HEK293T (cell line): Measurements from ENCODE around the gene FBXO8.

Experiments
- CTCF ChIA-PET: fragments of 350-600 bp; formaldehyde crosslinking; extraction: SDS; loops from one replicate; lab custom pipeline; 2021; ENCODE audit warnings: antibody characterized with exemption, inconsistent platforms; lab: Yijun Ruan, JAX
- POLR2A ChIA-PET: fragments of 350-600 bp; formaldehyde crosslinking; extraction: SDS; loops from one replicate; lab custom pipeline; 2020; ENCODE audit warnings: antibody characterized with exemption, inconsistent platforms; lab: Yijun Ruan, JAX
- DNase-seq: peaks from one replicate; pipeline ENCODE4 v3.0.0; 2012; ENCODE audit warnings: mixed read lengths; ENCODE audit errors: extremely low spot score
- ARNT ChIP-seq: fragments of 450-650 bp; IDR thresholded peaks from 2 replicates; pipeline ENCODE4 v1.6.1; 2017; ENCODE audit warnings: mild to moderate bottlenecking
- BHLHE40 ChIP-seq: fragments of 450-650 bp; IDR thresholded peaks from 2 replicates; pipeline ENCODE4 v1.6.1; 2016; ENCODE audit warnings: mild to moderate bottlenecking, moderate library complexity, borderline replicate concordance
- CTBP1 ChIP-seq: fragments of 450-650 bp; IDR thresholded peaks from 2 replicates; pipeline ENCODE4 v1.6.1; 2016; ENCODE audit warnings: borderline replicate concordance
- ELF4 ChIP-seq: fragments of 450-650 bp; IDR thresholded peaks from 2 replicates; pipeline ENCODE4 v1.6.1; 2017; ENCODE audit warnings: antibody characterized with exemption
- FOXA1 ChIP-seq: fragments of 450-650 bp; IDR thresholded peaks from 2 replicates; pipeline ENCODE4 v1.6.1; 2016; ENCODE audit warnings: mild to moderate bottlenecking
- FOXK2 ChIP-seq: fragments of 450-650 bp; IDR thresholded peaks from 2 replicates; pipeline ENCODE4 v1.6.1; 2016; ENCODE audit warnings: mild to moderate bottlenecking
- FOXM1 ChIP-seq: fragments of 450-650 bp; IDR thresholded peaks from 2 replicates; pipeline ENCODE4 v1.6.1; 2017; ENCODE audit warnings: mild to moderate bottlenecking, borderline replicate concordance
- HDGF ChIP-seq: fragments of 450-650 bp; IDR thresholded peaks from 2 replicates; pipeline ENCODE4 v1.6.1; 2017; ENCODE audit warnings: antibody characterized with exemption, borderline replicate concordance
- L3MBTL2 ChIP-seq: fragments of 450-650 bp; conservative IDR thresholded peaks from 2 replicates; pipeline ENCODE4 v1.6.1; 2016; ENCODE audit warnings: mild to moderate bottlenecking
- LEF1 ChIP-seq: fragments of 450-650 bp; IDR thresholded peaks from 2 replicates; pipeline ENCODE4 v1.6.1; 2017; ENCODE audit warnings: mild to moderate bottlenecking, borderline replicate concordance
- NFRKB ChIP-seq: fragments of 450-650 bp; IDR thresholded peaks from 2 replicates; pipeline ENCODE4 v1.6.1; 2016; ENCODE audit warnings: mild to moderate bottlenecking, moderate library complexity
- SUZ12 ChIP-seq: fragments of 450-650 bp; IDR thresholded peaks from 2 replicates; pipeline ENCODE4 v1.6.1; 2016; ENCODE audit warnings: mild to moderate bottlenecking
- TARDBP ChIP-seq: fragments of 450-650 bp; IDR thresholded peaks from 2 replicates; pipeline ENCODE4 v1.6.1; 2016
- ZNF384 ChIP-seq: fragments of 450-650 bp; IDR thresholded peaks from 2 replicates; pipeline ENCODE4 v1.6.1; 2016
- TF ChIP-seq, protein P1 (sequence below): fragments of 450-650 bp; IDR thresholded peaks from 2 replicates; pipeline ENCODE4 v1.6.1; 2016

Gene FBXO8

DNA sequence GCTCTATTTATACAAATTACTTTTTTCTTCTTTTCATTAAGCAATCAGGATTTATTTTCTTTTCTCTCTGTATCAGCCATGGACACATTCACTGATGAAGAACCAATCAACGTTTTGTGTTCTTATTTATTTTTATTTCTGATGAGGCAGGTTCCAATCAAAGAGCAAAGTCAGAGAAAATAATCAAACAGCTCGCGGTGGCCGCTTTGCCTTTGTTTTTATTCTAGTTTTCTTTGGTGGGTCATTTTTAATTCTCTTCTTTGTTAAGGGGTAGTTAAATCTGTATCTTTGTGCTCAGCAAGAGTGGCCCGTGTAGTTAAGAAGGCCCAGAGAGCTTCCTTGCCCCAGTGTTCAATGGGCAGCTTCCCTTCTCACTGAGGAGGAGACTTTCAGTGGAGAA lies 71.4 kb downstream of the FBXO8 start:
- no peak for DNase-seq
- ChIA-PET POLR2A (interaction anchor here (0.8 kb wide), 1 partner anchor 74 kb away, joined by 3 read pairs; no protein-coding TSS in a partner anchor), CTCF (interaction anchor here (0.6 kb wide), 1 partner anchor 237 kb away, joined by 4 read pairs; no protein-coding TSS in a partner anchor)
- TF ChIP-seq CTBP1 (no peak), SUZ12 (no peak), TARDBP (no peak), L3MBTL2 (no peak)

DNA sequence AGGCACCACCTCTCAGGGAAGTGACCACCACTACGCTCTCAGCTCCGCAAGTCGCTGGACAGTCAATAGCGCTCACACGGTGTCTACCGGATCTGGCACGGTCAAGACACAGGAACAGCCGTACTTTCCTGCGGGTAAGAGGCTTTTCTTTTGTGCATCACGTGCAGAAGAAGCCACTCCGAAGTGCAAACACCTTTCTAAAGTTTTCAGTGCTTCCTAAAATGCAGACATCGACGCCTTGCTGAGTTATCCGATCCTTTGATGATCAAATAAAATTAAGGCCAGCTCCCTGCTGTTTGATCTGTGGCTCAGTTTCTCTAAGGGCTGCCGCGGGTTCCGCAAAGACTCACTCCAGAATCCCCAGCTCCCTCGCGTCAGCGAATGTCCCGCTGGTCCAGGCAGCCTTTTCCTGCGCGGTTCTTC lies 71.8 kb downstream of the FBXO8 start:
- DNase-seq = no peak
- POLR2A ChIA-PET = interaction anchor here (0.8 to 0.9 kb wide), 2 partner anchors 9 to 74 kb away, joined by 3 read pairs; no protein-coding TSS in a partner anchor
- CTCF ChIA-PET = interaction anchor here (0.6 kb wide), 1 partner anchor 237 kb away, joined by 4 read pairs; no protein-coding TSS in a partner anchor
- TF ChIP-seq L3MBTL2 (no peak), BHLHE40 (no peak), LEF1 (no peak), FOXK2 (no peak), ZNF384 (no peak)
- TF ChIP-seq, protein P1, sequence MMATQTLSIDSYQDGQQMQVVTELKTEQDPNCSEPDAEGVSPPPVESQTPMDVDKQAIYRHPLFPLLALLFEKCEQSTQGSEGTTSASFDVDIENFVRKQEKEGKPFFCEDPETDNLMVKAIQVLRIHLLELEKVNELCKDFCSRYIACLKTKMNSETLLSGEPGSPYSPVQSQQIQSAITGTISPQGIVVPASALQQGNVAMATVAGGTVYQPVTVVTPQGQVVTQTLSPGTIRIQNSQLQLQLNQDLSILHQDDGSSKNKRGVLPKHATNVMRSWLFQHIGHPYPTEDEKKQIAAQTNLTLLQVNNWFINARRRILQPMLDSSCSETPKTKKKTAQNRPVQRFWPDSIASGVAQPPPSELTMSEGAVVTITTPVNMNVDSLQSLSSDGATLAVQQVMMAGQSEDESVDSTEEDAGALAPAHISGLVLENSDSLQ = no peak

DNA sequence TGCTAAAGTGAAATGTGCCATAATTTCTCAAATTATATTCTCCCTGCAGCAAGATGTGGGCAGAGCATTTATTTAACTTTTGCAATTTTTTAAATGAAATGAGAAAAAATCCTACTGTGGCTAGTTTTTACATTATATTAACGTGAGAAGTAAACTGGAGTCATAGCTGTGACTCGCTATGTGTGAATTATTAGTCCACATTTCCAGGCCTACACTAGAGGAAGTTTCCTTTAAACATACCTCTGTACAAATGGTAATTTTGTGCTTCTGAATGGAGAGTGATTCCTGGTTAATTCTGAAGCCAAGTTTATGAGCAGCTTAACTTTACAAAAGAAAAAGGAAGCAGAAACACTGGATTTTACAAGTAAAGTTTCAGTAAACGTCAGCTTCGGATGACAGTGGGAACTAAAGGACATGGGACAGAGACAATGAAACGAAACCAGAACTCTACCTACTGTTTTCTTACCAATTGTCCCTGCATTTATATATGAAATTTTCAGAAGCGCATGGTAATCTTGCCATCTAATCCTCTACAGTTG lies 72.4 kb downstream of the FBXO8 start:
- POLR2A ChIA-PET = interaction anchor here (0.6 to 0.9 kb wide), 2 partner anchors 8 to 72 kb away, joined by 3 read pairs; partner anchors contain the start of genes CEP44 and FBXO8
- CTCF ChIA-PET = interaction anchor here (0.6 to 1.4 kb wide), 5 partner anchors 9 to 1312 kb away, joined by 3 to 5 read pairs (median 3); no protein-coding TSS in a partner anchor
- TF ChIP-seq CTBP1 = no peak
- DNase-seq = no peak

DNA sequence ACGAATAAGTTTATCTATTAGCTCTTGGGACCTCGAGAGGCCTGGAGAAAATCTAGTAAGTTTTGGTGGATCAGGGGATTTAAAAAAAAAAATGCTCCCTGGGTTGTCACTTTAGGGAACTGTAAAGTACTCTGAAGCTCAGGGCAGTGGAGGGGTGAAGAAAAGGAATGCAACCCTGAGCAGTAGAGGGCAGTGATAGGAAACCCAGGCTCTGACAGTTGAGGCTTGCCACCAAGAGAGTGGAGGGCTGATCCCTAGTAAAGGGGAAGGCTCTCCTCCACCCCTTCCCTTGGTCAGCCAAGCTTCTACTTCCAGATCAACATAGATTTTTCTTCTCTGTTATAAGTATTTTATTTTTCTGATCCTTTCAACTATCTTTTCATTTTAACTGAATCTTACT lies 73.1 kb downstream of the FBXO8 start:
- TF ChIP-seq TARDBP (no peak), ARNT (no peak), NFRKB (no peak), FOXK2 (no peak), SUZ12 (no peak), LEF1 (no peak), L3MBTL2 (no peak)
- TF ChIP-seq, protein P1 = no peak
- ChIA-PET POLR2A (interaction anchor here (0.6 kb wide), 1 partner anchor 73 kb away, joined by 3 read pairs; the partner anchor contains the start of genes CEP44 and FBXO8), CTCF (interaction anchor here (0.6 to 1.4 kb wide), 4 partner anchors 10 to 838 kb away, joined by 3 to 5 read pairs (median 4); no protein-coding TSS in a partner anchor)
- no peak for DNase-seq

DNA sequence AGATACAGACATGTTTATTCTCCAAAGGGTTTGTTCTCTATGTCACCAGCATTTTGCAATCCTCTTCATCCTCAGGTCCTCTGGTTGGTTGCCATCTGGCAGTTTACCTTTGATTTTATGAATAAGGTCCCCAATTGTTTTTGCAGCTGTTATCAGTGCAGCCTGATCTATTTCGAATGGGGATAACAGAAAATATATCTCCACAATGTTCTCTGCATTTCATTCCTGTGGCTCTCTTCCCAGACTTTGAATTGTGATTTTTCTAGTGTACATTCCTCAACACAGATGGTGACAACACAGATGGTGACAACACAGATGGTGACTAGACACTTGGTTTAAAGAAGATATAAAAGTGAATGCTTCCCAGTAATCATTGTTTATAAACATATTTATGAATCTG lies 74.1 kb downstream of the FBXO8 start:
- no peak for DNase-seq
- POLR2A ChIA-PET = no interaction called here
- CTCF ChIA-PET = no interaction called here
- TF ChIP-seq ELF4 = no peak
- TF ChIP-seq TARDBP = no peak
- TF ChIP-seq ARNT = no peak
- TF ChIP-seq FOXK2 = no peak
- TF ChIP-seq HDGF = no peak
- TF ChIP-seq LEF1 = no peak
- no peak for TF ChIP-seq NFRKB
- TF ChIP-seq CTBP1 = no peak
- TF ChIP-seq FOXM1 = no peak
- TF ChIP-seq, protein P1 = no peak
- no peak for TF ChIP-seq L3MBTL2
- TF ChIP-seq FOXA1 = no peak
- no peak for TF ChIP-seq BHLHE40

DNA sequence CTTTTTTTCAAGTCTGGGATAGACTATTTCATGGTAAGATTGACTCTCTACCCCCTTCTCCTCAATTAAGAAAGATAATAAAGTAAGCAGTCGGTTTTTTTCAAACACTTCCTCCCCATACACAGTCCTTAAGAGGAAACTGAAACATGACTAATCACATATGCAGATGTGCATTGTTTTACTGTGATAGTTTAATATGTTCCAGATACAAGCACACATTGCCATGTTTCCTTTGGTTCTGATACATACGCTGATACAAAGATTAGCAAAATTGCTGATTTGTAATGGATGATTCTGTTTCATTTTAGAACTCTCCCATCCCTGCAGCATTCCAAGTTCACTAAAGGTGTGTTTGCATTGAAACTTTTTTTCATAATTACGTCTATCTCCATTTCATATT lies 76.1 kb downstream of the FBXO8 start:
- DNase-seq = no peak
- CTCF ChIA-PET = no interaction called here
- POLR2A ChIA-PET = no interaction called here
- TF ChIP-seq LEF1 = no peak
- no peak for TF ChIP-seq ZNF384
- no peak for TF ChIP-seq HDGF
- TF ChIP-seq, protein P1 = no peak
- TF ChIP-seq L3MBTL2 = no peak
- TF ChIP-seq FOXM1 = no peak
- no peak for TF ChIP-seq ELF4
- TF ChIP-seq SUZ12 = no peak
